HFF-Myc (cell line): ENCODE results near the gene PIAS4.
"Not testable (repeated sequence)": the region's sequence is repeated elsewhere in the genome, so short reads cannot be mapped to it uniquely, and the experiment has no call there.

Experiments
- DNase-seq: peaks from one replicate; pipeline ENCODE4 v3.0.0-alpha.2; 2011; ENCODE audit warnings: low read depth; ENCODE audit errors: extremely low read depth
- H3K4me3 ChIP-seq: replicated peaks from 2 replicates; pipeline ENCODE4 v1.5.1; 2011; ENCODE audit warnings: low read depth, mild to moderate bottlenecking, control low read depth, low read length
- CTCF ChIP-seq: IDR thresholded peaks from 2 replicates; pipeline ENCODE4 v1.5.1; 2012; ENCODE audit warnings: mild to moderate bottlenecking, low read depth, low read length, control low read depth; ENCODE audit errors: missing control alignments

The PIAS4 gene

GRCh38 chr19:3966051-3967017, 41.2 kb upstream of the PIAS4 start:
- no peak overlapping the region for H3K4me3 ChIP-seq
- DNase-seq, result no peak
- TF ChIP-seq CTCF, result no peak

GRCh38 chr19:3967983-3968382, 39.6 kb upstream of the PIAS4 start:
- DNase-seq, result not testable (repeated sequence)
- H3K4me3 ChIP-seq, result 0 out of 2 replicates have a peak overlapping the region, but pooled peaks have one; percentile 4

DNA sequence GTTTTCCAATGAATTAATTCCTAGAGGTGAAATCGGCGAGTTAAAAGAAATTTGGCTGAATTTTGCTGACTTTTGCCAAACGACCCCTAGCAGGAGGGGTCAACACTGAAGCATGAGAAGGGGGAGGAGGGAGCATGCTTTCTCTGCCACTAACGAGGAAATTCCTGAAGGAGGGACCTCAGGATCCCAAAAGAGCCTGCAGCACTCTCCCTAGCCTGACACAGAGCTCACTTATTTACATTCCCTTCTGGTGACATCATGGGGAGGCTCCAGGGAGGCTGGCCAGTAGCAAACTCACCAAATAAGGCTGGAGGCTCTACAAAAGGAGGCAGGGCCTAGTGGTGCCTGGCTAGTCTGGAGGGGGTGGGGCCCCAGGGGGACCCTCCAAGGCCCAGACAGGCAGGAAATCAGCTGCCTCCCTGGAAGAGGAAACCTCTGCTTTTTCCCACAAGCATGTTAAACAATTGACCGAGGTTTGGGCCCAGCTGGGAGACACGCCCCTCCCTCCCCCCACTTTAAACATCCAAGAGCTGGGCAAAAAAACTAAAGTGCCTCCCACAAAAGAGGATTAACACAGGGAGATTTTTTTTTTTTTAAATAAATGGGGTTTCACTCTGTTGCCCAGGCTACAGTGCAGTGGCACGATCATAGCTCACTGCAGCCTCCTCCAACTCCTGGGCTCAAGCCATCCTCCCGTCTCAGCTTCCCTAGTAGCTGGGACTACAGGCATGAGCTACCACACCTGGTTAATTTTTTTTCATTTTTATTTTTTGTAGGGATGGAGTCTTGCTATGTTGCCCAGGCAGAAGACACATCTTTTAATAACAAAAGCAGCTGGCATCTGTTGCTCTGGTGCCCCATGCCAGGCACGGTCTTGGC, 38.7 kb upstream of the PIAS4 start:
- H3K4me3 ChIP-seq, result peak overlapping the region; percentile 84
- peak; percentile 100 for DNase-seq
- no peak for TF ChIP-seq CTCF

- peak; percentile 23 for TF ChIP-seq CTCF
- no peak for DNase-seq
- peak overlapping the region; percentile 84 for H3K4me3 ChIP-seq
Measured at GRCh38 chr19:3969435-3970312, 37.9 kb upstream of the PIAS4 start.

GRCh38 chr19:3970313-3970807, 37.2 kb upstream of the PIAS4 start:
- DNase-seq, result no peak
- no peak for TF ChIP-seq CTCF
- H3K4me3 ChIP-seq, result peak overlapping the region; percentile 84

- peak; percentile 95 for DNase-seq
- TF ChIP-seq CTCF, result no peak
- H3K4me3 ChIP-seq, result peak within 1 kb of the TSS; percentile 84
Measured at GRCh38 chr19:3970808-3971598, 36.5 kb upstream of the PIAS4 start, which contains the start of gene DAPK3. Gene DAPK3, minus strand, starts transcription at chr19:3971099. Its CDS starts 1,364 bp downstream, at chr19:3969735.
